ENCODE measurements around the gene RAB10. TPM values are rescaled to one million over a fixed set of nuclear protein-coding genes. Genes with fewer than 3 reads are reported as not detected.
"Not testable (repeated sequence)": the region's sequence is repeated elsewhere in the genome, so short reads cannot be mapped to it uniquely, and the experiment has no call there.

RAB10 gene
- total RNA-seq, 1 experiment from 2014 or later = 117 TPM

DNA sequence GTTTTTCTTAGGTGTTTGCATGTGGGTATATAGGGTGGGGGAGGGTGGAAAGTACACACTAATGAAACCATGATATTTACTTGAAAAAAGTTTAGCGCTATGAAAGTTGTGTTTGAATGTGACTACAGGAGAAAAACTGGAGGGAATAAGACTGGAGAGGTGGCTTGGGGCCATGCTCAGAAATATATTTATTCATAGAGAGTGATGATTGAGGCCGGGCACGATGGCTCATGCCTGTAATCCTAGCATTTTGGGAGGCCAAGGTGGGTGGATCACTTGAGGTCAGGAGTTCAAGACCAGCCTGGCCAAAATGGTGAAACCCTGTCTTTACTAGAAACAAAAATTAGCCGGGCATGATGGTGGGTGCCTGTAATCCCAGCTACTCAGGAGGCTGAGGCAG is 55.0 kb downstream of the RAB10 start:
- DNase-seq (ENCODE audit: low read depth) = not testable (repeated sequence)

DNA sequence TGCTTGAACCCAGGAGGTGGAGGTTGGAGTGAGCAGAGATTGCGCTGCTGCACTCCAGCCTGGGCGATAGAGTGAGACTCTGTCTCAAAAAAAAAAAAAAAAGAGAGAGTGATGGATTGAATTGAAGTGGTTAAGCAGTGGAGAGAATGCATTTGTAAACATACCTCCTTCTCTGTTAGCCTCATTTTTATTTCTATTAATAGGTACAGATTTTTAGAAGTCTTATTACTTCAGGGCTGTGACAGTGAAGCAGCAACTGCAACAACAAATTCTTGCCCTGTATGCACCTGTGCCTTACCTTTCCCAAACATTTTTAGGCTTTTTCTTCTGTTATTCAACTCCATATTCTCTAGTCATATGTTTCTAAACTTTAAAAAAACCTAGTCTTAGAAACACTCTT is 55.5 kb downstream of the RAB10 start:
- no peak for DNase-seq (ENCODE audit: low read depth)

DNA sequence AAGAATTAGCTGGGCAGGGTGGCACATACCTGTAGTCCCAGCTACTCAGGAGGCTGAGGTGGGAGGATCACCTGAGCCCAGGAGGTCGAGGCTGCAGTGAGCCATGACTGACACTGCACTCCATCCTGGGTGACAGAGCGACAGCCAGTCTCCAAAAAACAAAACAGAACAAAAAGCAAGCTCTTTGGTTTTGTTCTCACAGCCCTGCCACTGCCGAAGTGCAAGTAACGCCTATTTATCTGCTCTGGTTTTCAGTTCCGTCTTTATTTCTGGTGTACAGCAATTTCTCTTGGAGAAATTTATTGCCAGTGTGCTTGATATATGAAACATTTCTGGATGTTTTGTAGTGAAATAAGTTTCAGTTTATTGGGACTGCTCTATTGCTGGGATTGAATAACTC is 61.9 kb downstream of the RAB10 start:
- no peak for DNase-seq (ENCODE audit: low read depth)

DNA sequence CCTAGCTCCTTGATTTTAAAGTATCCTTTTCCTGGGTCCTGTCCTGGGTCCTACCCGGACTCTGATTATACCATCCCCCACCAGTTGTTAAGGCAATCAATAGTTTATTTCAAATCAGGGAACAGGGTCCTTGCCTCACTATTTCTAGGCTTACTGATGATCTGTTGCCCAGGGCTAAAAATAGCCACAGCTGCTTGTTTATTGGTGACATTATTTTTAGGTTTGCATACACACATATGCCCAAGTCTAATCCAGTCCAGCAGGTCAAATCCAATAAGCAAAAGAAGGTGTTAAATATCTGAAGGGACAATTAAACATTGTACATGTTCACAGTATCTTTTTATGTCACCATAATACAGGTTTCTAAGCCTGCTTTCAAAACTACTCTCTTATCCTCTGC is 66.0 kb downstream of the RAB10 start:
- DNase-seq (ENCODE audit: low read depth) = no peak

DNA sequence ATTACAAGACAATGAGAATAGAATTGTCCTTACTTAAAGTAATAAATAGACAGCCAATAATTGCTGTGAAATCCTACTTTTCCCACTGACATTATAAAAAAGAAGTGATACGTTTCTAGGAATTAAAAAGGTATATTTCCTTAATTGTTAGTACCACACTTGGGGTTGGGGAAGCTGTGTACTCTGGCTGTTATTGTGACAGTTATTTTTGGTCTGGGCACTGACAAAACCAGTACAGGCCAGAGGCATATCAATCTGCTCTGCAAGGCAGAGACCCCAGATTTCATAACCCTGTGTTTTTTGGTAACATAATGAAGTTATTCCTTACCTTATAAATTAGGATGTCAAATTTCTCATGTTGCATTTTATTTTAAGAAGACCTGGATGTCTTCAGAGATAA is 66.5 kb downstream of the RAB10 start:
- no peak for DNase-seq (ENCODE audit: low read depth)

DNA sequence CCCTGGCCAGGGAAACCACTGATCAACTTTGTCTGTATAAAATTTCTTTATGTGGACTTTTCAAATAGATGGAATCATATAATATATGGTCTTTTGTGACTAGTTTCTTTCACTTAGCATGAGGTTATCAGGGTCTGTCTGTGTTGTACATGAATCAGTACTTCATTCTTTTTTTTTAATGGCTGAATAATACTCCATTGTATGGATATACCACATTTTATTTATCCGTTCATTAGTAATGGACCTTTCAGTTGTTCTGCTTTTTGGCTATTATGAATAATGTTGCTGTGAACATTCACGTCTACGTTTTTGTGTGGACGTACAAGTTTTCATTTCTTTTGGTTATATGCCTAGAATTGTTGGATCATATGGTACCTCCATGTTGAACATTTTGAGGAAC is 69.9 kb downstream of the RAB10 start:
- DNase-seq (ENCODE audit: low read depth) = no peak

DNA sequence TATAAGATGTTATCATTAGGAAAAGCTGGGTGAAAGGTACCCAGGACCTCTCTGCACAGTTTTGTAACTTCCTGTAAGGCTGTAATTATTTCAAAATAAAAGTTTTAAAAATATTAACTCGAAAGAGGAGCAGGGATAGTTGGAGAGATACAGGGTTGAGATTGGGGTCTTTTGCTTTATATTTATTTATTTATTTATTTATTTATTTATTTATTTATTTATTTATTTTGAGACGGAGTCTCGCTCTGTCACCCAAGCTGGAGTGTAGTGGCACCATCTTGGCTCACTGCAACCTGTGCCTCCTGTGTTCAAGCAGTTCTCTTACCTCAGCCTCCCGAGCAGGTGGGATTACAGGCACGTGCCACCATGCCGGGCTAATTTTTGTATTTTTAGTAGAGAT is 74.8 kb downstream of the RAB10 start:
- not testable (repeated sequence) for DNase-seq (ENCODE audit: low read depth)

DNA sequence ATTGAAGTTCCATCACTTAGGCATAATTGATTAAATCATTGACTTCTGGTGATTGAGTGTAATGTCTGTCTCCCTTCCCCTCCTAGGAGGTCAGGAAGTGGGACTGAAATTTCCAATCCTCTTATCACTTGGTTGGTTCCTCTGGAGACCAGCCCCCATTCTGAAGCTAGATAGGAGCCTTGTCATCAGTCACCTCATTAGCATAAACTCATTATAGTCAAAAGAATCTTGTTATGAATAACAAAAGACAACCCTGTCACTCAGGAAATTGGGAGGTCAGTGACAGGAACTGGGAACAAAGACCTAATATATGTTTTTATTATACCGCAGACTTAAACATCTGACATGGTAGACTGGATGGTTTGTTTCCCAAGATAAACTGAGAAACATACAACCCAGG is 78.3 kb downstream of the RAB10 start:
- no peak for DNase-seq (ENCODE audit: low read depth)

DNA sequence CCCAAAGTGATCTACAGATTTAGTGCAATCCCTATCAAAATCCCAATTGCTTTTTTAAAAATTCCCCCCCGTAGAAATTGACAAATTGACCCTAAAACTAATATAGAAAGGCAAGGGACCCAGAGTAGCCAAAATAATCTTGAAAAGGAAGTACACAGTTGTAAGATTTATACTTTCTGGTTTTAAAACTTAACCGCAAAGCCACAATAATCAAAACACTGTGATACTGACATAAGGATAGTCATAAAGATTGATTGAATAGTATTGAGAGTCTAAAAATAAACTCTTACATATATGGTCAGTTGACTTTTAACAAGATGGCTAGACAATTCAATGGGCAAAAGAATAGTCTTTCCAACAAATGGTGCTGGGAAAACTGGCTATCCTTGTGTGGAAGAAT is 80.3 kb downstream of the RAB10 start:
- DNase-seq (ENCODE audit: low read depth) = no peak

DNA sequence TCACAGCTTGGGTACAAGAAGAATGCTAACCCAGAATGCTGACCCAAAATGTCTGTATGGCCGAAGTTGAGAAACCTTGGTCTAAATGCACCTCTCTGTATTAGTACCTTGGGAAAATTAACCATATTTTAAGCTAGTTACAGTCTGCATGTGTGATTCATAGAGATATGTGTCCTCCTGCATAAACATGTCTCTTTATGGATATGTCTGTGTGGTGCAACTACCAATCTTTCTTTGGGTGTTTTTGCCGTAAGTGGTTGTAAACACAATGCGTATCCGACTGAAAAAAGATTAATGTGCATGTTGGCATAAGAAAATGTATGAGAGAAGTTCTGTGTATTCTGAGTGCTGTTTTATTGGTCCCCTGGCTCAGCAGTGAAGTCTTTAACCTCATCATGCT is 84.8 kb downstream of the RAB10 start:
- DNase-seq (ENCODE audit: low read depth) = no peak

DNA sequence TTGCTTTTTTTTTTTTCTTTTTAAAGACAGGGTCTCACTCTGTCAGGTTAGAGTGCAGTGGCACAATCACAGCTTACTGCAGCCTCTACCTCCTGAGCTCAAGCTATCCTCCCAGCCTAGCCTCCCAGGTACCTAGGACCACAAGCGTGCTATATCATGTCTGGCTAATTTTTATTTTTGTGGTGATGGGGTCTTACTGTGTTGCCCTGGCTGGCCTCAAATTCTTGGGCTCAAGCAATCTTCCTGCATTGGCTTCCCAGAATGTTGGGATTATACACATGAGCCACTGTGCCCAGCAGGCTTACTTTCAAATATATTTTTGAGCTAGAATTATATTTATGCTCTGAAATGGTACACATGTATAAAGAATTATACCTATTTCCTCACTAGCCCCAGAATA is 85.6 kb downstream of the RAB10 start:
- no peak for DNase-seq (ENCODE audit: low read depth)

DNA sequence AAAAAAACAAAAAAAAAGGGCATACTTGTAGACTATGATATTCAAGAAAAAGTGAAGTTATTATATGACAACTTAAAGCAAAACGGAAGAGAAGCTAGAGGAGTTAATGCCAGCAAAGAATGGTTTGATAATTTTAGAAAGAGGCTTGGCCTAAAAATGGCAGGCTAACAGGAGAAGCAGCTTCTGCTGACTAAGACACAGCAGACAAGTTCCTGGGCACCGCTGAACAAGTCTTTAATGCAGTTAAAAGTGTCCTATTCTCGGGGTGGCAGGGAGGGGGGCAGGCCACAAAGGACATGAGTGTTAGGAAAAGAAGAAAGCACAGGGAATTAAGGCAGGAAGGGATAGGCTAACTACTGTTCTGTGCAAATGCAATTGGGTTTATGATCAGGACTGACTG is 88.7 kb downstream of the RAB10 start:
- DNase-seq (ENCODE audit: low read depth) = no peak

DNA sequence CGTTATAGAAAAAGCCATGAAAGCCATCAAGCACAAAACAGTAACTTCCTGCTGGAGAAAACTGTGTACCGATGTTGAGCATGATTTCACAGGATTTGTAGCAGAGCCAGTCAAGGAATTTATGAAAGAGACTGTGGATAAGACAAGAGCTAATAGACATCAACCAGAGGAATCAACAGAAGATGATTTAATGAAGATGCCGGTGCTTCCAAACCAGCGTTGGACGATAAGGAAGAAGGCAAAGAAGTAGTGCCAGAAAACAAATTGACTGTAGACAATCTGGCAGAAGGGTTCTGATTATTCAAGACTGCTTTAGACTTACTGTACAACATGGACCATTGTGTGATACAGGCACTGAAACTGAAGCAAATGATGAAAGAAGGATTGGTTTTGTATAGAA is 89.5 kb downstream of the RAB10 start:
- DNase-seq (ENCODE audit: low read depth) = no peak

DNA sequence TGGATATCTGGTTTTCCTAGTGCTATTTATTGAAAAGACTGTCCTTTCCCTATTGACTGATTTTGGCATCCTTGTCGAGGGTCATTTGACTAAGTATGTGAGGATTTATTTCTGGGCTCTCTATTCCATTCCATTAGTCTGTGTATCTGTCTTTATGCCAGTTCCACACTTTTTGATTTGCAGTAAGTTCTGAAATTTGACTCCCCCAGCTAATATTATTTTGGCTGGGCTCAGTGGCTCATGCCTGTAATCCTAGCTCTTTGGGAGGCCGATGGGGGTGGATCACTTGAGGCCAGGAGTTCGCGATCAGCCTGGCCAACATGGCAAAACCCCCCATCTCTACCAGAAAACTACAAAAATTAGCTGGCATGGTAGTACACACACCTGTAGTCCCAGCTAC is 92.2 kb downstream of the RAB10 start:
- no peak for DNase-seq (ENCODE audit: low read depth)

DNA sequence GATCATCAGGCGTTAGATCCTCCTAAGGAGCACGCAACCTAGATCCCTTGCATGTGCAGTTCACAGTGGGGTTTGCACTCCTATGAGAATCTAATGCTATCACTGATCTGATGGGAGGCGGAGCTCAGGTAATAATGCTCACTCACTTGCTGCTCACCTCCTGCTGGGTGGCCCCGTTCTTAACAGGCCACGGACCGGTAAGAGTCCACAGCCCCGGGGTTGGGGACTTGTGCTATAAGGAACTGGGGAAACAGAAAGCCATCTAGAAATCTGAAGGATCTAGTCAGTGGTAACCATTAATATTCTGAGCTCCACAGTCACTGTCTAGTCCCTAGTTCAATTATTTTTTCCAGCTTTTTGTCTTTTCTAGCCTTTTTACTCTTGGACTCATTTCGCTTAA is 94.3 kb downstream of the RAB10 start:
- no peak for DNase-seq (ENCODE audit: low read depth)

DNA sequence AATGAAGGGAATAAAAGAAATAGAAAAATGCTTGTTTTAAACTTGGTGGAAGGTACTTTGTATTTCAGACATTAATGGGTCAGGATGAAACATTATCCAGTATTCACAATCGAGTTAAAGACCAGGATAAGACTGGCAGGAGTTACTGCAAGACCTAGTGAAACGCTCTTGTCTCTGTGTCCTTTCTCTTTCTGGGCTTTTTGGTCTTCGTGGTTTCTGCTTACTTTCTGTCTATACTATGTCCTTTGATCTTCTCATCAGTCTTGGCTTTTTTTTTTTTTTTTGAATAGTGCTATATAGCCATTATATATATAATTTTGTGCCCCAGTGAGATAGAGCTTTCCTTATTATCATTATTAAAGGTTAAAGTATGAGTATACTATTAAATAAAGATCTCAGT is 96.9 kb downstream of the RAB10 start:
- no peak for DNase-seq (ENCODE audit: low read depth)

DNA sequence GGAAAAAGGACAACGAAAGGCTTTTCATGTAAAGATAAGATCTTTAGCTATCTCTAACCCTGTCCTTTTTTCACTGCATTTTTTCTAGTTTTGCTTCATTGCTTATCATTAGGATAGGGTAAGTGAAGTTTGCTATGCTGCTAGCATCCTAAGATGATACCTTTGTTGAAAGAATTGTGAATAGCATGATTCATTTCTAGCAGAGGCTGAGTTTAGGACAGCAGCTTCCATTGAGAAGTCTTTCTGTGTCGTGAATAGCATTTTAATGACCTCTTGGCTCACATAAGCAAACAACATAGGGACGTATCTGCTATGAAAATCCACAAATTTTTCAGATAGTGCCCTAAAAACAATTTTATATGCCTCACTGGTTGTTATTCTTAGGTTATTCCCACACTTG is 102.6 kb downstream of the RAB10 start:
- no peak for DNase-seq (ENCODE audit: low read depth)

DNA sequence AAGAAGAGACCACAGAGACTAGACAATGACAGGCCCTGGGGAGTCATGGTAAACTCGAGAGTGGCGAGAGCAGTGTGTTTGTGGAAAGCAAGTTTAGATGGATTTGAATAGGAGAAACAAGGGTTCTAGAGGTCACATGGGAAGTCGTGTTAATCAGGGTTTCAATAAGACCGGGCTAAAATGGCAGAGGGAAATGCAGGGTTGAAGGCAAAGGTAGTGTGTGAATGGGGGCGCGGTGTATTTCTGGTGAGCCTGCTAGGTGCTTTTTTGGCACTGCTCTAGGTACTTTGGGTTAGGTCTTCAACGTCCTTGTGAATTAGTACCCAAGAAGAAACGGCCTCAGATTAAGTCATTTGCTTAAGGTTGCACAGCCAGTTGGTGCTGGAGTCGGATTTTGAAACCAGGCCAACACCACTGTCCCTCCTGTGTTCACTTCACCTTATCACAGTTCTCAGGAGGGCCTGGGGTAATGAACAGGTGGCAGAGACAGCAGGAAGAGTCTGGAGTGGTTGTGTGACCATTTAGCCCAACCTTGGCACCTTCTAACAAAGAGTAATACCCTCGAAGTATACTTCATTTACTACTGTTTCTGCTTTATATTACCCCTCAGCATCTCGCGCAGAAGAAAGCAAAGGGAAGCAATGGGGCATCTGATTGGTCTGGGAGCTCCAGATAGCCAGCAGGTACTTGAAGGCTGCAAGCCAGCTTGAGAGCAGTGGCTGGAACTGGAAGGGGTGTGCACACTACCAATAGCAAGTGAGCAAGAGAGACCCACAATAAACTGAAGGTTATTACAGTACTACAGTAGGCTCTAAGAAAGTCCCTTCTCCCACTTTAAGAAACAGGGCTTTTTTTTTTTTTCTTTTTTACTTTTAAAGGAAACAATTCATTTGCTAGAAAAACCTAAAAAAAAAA is 105.6 kb downstream of the RAB10 start:
- no peak for DNase-seq (ENCODE audit: low read depth)

DNA sequence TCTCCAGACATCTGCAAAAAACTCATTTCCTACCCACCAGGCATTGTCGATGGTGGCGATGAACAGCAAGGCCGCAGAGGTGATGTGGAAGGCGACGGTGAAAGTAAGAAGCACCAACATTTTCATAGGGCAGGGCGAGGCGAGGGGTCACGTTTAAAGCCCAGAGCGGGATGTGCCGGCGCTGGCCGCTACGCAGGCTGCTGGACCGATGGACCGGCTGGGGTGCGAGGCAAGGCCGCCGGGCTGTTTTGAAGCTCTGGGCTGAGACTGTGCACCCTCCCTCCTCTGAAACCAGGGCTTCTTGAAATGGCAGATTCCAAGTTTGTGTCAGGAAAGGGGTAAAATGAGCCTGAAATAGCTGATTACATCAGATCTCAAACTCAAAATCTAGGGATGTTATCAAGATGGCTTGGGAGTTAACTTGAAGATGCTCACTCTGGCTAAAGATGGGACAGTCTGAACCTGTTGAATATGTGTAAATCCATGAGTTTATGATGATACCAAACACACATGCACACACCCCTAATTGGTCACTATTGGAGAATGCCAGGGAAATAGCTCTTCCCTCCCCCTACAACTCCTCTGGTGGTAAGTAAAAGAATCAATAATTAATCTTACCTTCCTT is 107.4 kb downstream of the RAB10 start:
- no peak for DNase-seq (ENCODE audit: low read depth)

DNA sequence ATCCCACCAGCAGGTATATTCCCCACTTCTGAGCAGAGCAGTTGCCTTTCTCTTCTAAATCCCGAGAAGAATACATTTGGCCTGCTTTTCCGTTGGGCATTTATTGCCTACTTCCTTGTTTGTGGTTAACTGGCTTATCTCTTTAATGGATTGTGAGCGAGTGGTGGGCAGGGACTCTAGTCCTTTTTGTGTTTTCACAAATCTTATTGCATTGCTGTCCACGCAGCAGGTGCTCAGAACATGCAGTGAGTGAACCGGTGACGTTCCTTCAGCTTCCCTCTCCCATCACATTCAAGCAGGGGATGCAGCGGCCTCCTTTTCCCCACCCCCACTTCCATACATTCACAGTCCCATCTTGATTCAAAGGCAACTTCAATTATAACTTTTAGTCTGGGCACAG is 110.1 kb downstream of the RAB10 start:
- peak; percentile 13 for DNase-seq (ENCODE audit: low read depth)

DNA sequence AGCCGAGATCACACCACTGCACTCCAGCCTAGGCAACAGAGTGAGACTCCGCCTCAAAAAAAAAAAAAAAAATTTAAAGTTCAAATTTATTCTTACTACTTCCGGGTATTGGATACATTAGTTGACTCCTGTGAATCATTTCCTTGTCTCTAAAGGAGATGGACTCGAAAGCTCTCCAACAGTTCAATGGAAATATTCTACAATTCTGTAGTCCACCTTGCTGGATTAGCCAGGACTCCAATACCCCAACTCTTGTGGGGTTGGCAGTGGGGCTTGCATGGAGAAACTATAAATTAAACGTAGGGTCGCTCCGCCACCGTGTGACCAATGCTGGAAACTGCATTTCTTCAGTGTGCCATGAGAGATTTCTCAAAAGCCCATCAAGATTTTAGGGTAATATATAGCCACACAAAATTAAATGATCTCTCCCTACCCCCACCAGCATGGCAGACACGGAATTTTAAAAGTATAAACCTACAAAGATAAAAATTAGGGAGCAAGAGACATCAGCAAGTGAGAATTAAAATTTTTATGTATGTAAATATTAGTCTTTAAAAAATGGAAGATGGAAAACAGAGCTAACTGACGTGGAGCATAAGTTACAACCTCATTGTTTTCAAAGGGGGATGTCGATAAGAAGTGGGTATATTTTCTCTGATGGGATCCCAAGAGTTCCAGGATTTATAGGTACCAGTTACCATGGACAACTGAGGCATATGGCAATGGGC is 111.2 kb downstream of the RAB10 start:
- peak; percentile 64 for DNase-seq (ENCODE audit: low read depth)

DNA sequence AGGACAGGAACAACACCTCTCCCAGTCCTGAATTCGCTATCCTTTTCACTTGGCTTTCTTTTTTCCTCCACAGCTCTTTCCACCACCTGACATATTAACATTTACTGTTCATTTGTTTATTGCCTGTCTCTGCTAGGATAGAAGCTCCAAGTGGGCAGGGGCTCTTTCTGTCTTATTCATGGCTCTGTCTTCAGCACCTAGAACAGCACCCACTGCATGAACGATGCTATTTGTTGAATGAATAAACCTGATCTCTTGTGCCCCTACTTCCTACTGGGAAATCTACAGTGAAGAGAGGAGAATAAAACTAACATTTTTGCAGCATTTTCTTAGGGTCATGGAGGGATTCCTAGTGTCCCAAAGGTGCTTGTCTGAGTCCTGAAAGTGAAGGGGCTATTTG is 114.6 kb downstream of the RAB10 start:
- DNase-seq (ENCODE audit: low read depth) = no peak

DNA sequence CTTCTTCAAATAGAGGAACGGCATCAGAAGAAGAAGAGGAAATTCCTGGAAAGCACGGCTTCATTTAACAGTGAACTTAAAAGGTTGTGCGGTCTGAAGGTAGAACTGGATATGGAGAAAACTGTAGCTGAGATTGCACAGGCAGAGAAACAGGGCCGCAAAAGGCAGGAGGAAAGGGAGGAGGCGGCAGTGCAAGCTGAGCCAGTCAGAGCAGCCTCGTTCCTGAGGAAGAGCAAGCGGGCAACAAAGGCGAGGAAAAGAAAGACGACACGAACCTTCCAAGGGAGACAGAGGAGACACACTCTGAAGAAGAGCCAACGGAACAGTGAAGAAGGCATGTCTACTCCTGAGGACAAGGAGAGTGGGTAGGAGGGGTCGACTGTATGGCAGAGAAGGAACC is 116.4 kb downstream of the RAB10 start:
- DNase-seq (ENCODE audit: low read depth) = no peak
